ENCODE results near the gene EYA4. TPM values are rescaled to one million over a fixed set of nuclear protein-coding genes. Genes with fewer than 3 reads are reported as not detected.

The EYA4 gene
- total and polyA plus RNA-seq, 8 donors = 0.03 to 16.3 (median 0.87) TPM; not detected in 1

DNA sequence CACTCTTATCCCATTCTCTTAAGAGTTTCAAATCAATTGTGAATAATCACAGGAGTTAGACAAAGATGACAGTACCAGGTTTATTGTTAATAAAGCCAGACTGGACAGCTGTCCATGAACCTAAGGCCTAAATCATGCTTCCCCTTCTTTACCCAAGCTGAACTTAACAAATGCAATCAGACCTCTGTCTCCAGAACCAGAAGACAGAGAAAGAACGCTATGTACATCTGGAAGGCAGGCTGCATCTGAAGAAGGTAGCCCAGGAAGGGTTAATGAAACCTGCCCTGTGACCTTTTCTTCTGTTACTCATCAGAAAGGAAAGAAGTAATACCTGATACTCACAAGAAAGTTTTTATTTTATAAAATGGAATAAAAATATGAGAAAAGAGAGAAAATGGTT lies 118.6 kb downstream of the EYA4 start:
- Histone ChIP-seq H3K4me3 (no peak overlapping the region), H3K9me3 (no peaks in the 10 kb centered on the region), H3K27ac (no peak overlapping the region), H3K4me1 (no peaks in the 10 kb centered on the region), H3K36me3 (no peaks in the 10 kb centered on the region), H3K27me3 (no peaks in the 10 kb centered on the region)
- DNase-seq = no peak
- TF ChIP-seq POLR2AphosphoS5 (IDR thresholded peaks at IDR 0.05) = no peak
- TF ChIP-seq EP300 (IDR thresholded peaks at IDR 0.05) = no peak
- TF ChIP-seq, protein P1, sequence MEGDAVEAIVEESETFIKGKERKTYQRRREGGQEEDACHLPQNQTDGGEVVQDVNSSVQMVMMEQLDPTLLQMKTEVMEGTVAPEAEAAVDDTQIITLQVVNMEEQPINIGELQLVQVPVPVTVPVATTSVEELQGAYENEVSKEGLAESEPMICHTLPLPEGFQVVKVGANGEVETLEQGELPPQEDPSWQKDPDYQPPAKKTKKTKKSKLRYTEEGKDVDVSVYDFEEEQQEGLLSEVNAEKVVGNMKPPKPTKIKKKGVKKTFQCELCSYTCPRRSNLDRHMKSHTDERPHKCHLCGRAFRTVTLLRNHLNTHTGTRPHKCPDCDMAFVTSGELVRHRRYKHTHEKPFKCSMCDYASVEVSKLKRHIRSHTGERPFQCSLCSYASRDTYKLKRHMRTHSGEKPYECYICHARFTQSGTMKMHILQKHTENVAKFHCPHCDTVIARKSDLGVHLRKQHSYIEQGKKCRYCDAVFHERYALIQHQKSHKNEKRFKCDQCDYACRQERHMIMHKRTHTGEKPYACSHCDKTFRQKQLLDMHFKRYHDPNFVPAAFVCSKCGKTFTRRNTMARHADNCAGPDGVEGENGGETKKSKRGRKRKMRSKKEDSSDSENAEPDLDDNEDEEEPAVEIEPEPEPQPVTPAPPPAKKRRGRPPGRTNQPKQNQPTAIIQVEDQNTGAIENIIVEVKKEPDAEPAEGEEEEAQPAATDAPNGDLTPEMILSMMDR (IDR thresholded peaks at IDR 0.05) = no peak
- TF ChIP-seq POLR2A (IDR thresholded peaks at IDR 0.05) = no peak
- WGBS, 5 donors = 84 to 97% (median 96%) methylated on average over 1 of the region's 1 CpG
- intact Hi-C loops (cut with DNase I; ENCODE audit: low total_unique reads) = no loop called here

DNA sequence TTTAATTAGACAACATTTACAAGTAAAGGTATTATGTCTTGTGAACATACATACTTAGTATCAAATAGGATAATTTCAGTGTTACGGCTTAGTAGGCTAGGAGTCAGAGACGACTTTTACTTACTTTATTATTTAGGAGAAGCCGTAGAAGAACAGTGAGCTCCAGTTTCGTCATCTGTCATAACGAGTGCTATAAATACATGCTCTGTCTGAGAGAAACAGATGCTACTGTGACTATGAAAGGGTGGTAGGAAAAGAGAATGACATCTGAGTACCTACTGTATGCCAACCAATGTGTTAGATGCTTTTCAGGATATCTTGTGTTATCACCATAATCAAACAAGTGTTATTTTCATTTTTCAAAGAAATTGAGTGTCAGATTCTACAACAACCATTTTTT lies 119.0 kb downstream of the EYA4 start:
- Histone ChIP-seq H3K4me3 (no peak overlapping the region), H3K9me3 (no peaks in the 10 kb centered on the region), H3K36me3 (no peaks in the 10 kb centered on the region), H3K27me3 (no peaks in the 10 kb centered on the region), H3K4me1 (no peaks in the 10 kb centered on the region), H3K27ac (no peak overlapping the region)
- TF ChIP-seq POLR2AphosphoS5 (IDR thresholded peaks at IDR 0.05) = no peak
- no peak for TF ChIP-seq EP300 (IDR thresholded peaks at IDR 0.05)
- TF ChIP-seq POLR2A (IDR thresholded peaks at IDR 0.05) = no peak
- TF ChIP-seq, protein P1 (IDR thresholded peaks at IDR 0.05) = no peak
- WGBS, 5 donors = 83 to 96% (median 92%) methylated on average over 5 of the region's 5 CpGs
- no peak for DNase-seq
- intact Hi-C loops (cut with DNase I; ENCODE audit: low total_unique reads) = no loop called here

DNA sequence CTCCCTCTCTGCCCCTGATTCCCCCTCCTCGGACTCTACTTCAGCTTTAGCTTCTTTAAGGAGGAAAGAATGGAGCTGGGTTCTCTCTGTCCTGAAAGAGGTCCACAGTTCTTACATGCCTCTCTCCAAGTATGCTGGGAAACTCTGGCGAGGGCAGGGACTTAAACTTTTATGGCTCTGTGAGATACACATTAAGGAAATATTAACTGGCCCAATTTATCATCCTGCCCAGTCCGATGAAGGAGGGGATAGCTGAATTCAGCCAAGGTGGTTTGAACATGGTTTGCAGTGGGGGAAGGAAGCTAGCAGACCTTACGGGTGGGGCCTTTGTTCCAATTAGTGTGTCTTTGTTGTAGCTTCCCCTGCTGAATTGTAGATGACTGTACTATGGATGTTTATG lies 121.7 kb downstream of the EYA4 start:
- H3K36me3 ChIP-seq = no peaks in the 10 kb centered on the region
- no peaks in the 10 kb centered on the region for H3K4me1 ChIP-seq
- no peaks in the 10 kb centered on the region for H3K9me3 ChIP-seq
- intact Hi-C loops (cut with DNase I; ENCODE audit: low total_unique reads) = no loop called here
- TF ChIP-seq POLR2A (IDR thresholded peaks at IDR 0.05) (no peak), EP300 (IDR thresholded peaks at IDR 0.05) (no peak), POLR2AphosphoS5 (IDR thresholded peaks at IDR 0.05) (no peak)
- TF ChIP-seq, protein P1 (IDR thresholded peaks at IDR 0.05) = no peak
- H3K27ac ChIP-seq = no peak overlapping the region
- H3K4me3 ChIP-seq = no peak overlapping the region
- no peaks in the 10 kb centered on the region for H3K27me3 ChIP-seq
- no peak for DNase-seq
- 44 to 66% (median 56%) methylated on average over 4 of the region's 4 CpGs for WGBS, 5 donors

DNA sequence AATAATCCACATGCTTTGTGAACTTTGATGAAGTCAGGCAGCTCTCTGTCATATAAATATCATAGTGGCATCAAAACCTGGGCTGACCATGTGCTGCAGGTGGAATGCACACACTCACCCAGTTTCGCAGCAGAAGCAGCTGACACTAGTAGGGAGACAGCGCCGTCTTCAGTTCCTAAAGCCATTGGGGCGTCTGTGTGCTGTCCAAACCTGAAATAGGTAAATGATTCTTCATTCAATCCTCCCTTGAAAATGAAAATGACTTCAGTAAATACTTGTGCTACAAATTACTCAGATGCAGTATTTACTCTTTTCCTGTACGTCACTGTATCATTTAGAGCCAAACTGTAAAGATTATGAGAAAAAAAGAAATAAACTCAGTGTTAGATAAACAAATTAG lies 127.5 kb downstream of the EYA4 start:
- H3K4me1 ChIP-seq = peaks cover 0 to 11% (median 0%) of the 10 kb centered on the region in 4 donors
- intact Hi-C loops (cut with DNase I; ENCODE audit: low total_unique reads) = no loop called here
- no peaks in the 10 kb centered on the region for H3K27me3 ChIP-seq
- peak in 1 of 2 donors; percentile 39 for DNase-seq
- H3K9me3 ChIP-seq = no peaks in the 10 kb centered on the region
- 44 to 70% (median 60%) methylated on average over 5 of the region's 5 CpGs for WGBS, 5 donors
- no peak for TF ChIP-seq POLR2A (IDR thresholded peaks at IDR 0.05)
- no peak for TF ChIP-seq EP300 (IDR thresholded peaks at IDR 0.05)
- no peak for TF ChIP-seq POLR2AphosphoS5 (IDR thresholded peaks at IDR 0.05)
- TF ChIP-seq, protein P1 (IDR thresholded peaks at IDR 0.05) = no peak
- no peak overlapping the region for H3K27ac ChIP-seq
- H3K4me3 ChIP-seq = no peak overlapping the region
- H3K36me3 ChIP-seq = no peaks in the 10 kb centered on the region
